GM18498 (cell line): Measurements from ENCODE around the gene GRIN1.
"Not testable (repeated sequence)": the region's sequence is repeated elsewhere in the genome, so short reads cannot be mapped to it uniquely, and the experiment has no call there.

Experiments
- ATAC-seq: cut with Tn5 transposase; IDR thresholded peaks from one replicate; pipeline ENCODE4 v1.9.1; 2021; ENCODE audit warnings: mild to moderate bottlenecking, moderate library complexity; ENCODE audit not compliant: unreplicated experiment

GRIN1 gene

DNA sequence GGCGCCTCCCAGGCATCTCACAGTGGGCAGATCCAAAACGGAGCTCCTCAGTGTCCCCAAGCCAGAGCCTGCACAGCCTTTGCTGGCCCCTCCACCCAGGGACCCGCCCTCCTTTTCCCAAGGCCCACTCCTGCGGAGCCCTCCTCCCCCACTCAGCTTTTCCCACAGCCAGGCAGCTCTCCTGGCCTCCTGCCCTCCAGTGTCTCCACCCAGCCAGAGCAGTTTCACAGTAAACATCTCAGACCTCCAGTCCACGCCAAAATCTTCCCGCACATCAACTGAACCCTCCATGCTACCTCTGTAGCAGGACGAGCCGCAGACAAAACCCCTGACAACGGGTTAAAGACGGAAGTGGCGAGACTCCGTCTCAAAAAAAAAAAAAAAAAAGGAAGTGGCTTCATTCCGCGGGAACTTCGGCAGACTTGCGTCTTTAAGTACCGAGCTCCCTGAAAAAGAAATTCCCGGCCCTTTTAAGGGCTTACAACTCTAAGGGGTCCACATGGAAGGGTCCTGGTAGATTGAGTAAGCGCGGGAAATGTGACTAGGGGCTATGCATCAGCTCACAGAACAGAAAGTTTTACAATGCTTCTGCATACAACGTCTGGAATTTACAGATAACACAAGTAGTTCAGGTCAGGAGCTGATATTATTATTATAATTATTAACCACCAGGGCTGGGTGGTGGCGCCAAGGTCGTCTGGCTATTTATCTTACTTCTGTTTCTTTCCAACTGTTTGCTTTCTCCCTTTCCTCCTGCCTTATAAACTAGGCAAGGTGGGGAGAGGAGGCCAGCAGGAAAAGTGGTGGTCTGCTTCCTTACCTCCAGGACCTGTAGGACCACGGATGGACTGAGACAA lies 11.4 kb upstream of the GRIN1 start:
- ATAC-seq = no peak

DNA sequence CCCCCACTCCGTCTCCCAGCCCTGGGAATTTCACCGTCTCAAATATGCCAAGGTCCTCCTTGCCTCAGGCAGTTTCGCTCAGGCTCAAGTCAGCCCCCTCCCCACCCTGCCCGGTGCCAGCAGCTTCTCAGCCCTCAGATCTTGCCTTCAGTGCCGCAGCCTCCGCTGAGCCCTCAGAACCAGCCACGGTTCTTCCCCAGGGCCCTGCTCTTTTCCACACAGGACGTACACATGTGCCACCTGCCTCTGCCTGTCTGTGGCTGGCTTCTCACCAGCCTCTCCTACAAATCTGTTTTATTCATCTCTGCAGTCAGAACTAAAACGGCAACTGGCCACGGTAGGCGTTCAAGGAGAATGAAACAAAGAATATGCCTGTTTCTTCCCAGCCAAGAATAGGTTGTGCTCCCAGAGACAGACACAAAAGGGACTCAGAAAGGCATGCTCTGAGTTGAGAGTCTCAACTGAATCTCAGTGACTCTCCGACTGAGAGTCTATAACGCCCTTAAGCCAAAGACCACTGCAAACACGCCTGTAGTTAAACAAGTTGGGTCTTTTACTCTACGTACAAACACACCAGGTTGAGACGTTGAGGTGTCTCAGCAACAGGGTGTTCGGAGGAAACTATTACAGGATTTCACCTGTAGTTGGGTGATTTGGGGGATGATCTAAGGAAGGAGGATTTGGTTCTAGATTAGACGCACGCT lies 10.6 kb upstream of the GRIN1 start:
- no peak for ATAC-seq

DNA sequence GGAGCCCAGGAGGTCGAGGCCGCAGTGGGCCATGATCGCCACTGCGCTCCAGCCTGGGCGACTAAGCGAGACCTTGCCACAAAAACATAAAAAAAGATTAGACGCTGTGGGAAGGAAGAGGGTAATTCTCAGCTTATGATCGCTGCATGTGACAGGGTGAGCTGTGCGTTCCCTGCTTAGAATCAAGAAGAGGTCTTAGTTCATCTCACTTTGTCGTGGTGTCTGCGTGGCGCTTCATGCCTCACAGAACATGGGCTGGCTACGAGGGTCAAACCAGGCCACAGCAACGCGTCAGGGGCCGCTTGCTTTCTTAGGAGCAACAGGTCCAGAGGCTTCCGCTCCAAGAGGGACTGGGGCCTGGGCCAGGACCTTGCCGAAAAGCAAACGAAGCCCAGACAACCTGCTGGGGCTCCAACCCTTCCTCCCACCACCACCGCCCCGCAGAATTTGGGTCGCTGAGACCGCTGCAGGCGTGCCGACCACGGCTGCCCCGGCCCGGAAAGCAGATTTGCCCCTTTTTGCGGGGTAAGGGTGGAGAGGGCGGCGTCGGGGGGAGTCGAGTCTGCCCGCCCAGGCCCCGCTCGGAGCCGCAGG lies 10.0 kb upstream of the GRIN1 start:
- ATAC-seq = peak; percentile 6

DNA sequence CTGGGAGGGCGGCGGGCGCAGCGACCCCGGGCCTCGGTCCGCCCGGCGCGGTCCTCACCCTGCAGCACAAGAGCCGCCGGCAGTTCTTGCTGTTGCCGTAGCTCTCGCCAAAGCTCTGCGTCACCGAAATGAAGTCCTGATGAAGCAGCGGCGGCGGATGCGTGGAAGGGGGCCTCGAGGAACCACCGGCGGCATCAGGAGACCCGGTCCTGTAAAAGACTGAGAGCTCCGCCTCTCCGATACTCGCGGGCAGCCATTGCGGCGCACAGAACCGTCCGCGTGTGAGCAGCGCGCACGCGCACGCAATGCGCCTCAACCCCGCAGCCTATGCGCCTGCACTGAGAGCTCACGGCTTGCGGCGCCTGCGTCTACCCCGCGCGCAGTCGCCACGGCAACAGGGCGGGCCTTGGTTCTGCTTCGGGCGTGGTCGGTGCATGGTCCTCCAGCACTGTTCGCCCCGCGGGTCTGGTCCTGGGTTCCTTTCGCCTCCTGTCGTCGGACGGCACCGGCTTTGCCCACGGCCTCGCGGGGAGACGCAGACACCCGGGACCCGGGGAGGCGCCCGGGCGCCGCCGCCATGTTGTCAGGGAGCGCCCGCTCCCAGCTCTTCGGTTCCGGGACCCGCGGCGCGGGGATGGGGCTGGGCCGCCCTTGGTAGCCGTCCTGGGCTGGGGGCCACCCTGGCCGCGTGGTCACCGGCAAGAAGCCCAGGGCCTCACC lies 9.3 kb upstream of the GRIN1 start:
- ATAC-seq = peak; percentile 89

DNA sequence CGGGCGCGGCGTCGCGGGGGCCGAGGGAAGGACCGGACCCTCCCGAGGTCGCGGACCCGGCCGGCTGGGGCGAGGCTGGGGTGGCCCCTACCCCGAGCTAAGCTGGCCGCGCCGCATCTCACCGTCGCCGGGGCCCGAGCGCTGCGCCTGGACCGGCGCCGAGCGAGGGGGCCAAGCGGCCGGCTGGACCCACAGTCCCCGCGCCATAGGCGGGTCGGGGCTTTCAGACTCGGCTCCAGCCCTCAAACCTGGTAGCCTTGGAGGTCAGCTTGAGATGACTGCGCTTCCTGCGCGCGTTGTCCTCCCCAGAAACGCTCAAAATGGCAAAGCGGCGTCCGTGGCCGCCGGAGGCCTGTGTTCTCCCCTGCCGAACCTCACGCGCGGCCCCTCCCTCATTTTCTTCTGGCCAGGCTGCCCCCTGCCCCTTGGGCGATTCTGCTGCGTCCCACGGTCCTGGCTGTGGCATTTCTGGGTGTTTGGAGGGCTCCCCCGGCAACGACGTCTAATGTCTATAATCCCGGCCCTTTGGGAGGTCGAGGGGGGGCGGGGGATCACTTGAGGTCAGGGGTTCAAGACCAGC lies 8.7 kb upstream of the GRIN1 start:
- no peak for ATAC-seq

DNA sequence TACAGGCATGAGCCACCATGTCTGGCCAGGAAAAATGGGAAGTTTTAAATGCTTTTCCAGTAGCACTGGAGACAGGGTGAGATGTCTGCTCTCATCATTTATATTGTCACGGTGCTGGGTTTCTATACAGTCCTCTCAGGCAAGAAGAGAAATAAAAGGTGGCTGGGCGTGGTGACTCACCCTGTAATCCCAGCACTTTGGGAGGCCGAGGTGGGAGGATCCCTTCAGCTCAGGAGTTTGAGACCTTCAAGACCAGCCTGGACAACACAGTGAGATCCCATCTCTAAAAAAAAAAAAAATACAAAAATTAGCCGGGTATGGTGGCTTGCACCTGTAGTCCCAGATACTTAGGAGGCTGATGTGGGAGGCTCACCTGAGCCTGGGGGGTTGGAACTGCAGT lies 4.8 kb upstream of the GRIN1 start:
- no peak for ATAC-seq

DNA sequence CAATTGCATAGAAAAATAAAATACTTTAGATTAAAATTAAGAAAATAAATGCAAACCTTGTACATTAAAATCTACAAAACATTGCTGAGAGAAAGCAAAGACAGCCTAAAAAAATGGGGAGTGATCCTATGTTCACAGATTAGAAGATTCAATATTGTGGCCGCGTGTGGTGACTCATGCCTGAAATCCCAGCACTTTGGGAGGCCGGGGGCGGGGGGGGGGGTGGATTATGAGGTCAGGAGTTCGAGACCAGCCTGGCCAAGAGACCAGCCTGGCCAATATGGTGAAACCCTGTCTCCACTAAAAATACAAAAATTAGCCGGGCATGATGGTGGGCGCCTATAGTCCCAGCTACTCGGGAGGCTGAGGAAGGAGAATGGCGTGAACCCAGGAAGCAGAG lies 3.8 kb upstream of the GRIN1 start:
- ATAC-seq = not testable (repeated sequence)

DNA sequence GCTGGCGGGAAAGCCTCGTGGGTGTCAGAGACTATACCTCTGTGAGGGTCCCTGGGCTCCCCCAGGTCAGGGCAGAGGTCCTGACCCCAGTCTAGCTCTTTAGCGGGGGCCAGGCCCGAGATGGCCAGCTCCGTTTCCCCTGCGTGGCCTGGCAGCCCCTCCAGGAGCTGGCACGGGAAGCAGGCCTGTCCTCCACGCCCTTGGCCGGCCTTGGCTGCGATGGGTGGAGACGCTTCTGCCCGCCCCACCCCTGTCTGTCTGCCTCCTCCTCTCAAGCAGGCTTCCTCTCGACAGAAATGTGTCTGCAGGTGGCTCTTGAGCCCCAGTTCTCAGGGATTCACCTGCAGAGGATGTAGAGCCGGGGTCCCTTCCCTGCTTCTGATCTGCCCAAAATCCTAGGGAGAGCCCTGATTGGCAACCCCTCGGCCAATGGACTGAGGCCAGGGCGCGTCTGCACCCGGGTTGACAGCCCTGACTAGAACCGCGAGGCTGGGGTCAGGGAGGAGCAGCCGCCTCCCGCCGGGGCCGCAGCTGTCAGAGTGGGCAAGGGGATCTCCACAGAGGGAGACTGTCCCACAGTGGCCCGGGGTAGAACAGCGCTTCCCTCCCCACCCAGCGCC lies 2.6 kb upstream of the GRIN1 start:
- ATAC-seq = no peak

DNA sequence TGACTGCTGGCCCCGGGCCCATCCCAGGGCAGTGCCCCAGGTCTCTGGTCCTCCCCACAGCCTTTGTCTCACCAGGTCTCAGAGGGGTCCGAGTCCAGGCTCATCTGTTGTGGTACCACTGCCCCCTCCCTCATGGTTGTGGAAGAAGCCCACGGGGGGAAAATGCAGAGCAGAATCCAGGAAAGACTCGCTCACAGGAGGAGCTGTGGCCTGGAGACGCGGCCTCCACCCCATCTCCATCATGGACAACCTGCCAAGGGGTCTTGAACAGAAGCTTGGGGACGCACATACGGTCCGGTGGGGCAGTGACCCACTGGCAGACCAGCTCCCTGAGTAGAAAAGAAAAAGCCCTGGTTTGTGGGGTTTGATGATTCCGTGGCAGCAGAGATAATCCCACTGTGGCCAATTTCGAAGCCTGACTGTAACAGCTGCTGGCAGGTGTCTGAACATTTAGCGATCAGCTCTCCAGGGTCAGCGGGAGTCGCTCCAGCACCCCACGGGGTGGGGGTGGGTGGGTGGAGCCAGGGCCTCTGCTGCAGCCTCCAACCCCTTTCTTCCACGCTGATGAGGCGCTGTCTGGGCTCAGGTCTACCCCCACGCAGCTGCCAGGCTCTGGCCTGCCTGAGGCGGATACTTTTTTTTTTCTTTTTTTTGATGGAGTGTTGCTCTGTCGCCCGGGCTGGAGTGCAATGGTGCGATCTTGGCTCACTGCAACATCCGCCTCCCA lies 1.9 kb upstream of the GRIN1 start:
- ATAC-seq = no peak

DNA sequence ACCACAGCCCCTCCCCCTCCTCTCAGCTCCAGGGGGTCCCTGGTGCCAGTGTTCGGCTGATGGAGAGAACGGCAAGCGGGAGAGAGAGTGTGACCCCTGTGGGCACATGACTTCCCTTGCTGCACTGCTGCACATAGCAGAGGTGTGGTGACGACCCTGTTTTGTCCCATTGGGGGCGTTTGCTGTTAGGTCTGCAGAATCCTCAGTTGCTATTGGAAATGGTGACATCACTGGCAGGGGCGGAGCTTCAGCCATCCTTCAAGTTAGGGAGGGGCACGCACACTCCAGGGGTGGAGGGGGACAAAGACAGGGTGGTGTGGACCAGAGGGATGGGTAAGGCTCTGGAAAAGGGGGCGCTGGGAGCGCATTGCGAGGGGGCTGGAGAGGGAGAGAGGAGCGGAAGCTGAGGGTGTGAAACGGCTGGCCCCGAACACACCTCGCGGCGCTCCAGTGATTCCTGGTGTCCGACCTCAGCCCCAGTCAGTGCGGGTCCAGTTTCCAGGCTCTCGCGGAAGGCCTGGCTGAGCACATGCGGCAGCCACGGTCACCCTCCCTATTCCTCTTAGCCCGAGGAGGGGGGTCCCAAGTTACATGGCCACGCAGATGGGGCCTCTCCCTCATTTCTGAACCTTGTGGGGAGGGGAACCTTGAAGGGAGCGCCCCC lies 764 bp upstream of the GRIN1 start:
- ATAC-seq = no peak

DNA sequence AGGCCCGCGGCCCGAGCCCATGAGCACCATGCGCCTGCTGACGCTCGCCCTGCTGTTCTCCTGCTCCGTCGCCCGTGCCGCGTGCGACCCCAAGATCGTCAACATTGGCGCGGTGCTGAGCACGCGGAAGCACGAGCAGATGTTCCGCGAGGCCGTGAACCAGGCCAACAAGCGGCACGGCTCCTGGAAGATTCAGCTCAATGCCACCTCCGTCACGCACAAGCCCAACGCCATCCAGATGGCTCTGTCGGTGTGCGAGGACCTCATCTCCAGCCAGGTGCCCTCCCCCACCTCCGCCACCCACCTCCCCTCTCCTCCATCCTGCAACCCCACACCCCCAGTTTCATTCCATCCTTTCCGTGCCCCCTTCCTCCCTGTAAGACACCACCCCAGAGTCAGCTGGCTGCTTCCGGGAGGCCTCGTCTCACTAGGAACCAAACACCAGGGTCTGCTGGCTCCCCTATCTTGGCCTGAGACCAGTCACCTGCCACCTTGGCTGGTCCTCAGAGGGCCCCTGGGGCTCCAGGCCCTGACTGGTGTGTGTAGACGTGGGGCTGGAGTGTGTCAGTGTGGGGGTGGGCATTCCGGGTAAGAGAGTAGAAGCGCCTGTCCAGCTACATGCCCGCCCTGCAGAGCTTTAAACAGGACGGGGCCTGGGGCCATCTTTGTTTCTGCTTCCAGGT lies 655 bp downstream of the GRIN1 start:
- ATAC-seq = no peak

DNA sequence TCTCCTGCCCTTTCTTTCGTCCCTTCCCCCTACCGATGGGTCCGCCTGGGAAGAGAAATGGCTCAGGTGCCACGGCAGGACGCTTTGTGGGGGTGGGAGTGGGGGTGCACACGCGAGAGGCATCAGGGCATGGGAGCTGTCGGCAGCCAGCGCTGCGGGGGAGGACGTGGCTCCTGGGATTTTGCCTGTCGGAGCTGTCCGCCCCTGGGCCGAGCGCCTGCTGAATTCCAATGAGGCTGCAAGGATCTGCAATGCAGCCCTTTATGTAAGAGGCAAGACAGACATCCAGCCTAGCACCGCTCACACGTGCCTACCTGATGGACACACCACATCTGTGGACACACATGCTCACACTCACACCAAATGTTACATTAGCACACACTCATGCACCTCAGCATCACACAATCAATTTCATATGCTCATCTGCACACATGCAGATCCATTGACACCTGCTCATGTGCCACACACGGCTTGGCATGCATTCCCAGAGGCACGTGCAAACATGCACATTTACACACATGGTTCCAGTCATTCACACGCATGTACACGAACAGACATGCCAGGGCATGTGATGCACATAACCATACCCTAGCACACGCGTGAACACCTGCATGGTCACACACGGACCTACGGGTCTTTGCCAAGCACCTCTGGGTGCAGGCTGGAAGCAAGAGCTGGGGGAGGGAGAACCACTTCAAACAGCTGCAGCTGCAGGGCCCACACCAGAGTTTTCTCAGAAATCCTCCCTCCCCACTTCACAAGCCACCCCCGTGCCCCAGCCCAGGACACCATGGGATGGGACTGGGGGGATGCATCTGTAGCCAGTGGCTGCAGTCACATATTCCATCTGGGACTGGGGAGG lies 1.4 kb downstream of the GRIN1 start:
- ATAC-seq = no peak

DNA sequence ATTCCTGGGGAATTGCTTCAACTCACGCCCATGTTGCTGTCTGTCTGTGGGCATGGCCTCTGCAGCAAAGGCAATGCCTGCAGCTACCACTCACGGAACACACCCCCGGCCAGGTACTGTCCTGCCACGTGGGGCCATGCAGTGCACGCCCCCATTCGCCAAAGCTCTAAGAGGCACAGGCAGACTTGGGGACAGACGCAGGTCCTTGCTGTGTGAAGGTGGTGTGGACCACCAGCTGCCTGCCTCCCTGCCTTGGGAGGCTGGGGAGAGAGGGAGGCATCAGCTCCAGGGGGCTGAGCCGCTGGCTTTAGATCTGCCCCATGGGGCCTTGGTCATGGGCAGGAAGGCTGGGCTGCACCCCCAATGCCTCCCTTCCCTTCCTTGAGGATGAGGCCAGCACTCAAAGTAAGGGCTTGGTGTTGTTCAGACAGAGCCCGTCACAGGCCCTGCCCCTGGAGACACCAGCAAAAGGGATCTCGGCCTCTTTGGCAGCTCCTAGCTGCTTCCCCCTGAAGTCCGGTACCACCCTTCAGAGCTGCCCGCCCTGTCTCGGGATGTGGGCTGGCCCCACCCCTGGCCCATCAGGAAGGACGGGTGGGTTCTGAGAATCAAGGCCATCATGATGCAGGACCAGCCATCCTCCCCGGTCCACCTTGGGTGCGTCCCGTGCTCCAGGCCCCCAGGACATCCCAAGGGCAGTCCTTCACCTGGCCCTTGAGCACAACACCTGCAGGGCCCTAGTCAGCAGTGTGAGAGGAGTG lies 2.3 kb downstream of the GRIN1 start:
- no peak for ATAC-seq

DNA sequence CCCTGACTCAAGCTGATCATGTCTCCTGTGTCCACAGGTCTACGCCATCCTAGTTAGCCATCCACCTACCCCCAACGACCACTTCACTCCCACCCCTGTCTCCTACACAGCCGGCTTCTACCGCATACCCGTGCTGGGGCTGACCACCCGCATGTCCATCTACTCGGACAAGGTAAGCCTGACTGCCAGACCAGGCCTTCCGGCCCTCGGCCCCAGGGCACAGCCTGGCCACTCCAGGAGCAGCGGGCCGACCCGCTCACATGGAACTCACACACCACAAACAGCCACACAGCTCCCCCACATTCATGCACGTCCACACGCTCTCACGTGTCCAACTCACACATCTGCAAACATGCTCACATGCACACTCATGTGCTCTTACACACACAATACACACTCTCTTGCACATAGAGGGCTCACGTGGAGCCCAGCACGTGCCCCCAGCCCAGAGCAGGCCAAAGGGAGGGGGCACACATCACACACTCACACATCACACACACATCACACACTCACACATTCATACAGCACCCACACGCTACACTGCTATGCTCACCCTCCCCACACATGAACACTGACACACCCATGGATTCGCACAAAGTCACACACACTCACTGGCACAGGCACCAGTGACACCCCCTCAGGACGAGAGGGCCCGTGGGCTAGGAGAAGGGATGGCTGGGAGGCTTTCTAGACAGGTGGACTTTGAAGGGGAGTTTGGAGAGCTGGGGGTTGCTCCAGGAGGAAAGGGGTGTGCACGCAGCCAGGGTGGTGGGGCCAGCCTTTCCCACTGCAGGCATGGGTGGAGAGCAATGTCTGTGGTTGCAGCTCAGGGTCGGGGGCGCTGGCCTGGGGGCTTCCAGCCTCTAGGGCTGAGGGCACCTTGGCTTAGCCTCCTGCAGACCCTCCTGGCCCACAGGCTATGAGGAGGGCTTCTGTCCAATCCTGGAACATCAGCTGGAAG lies 3.3 kb downstream of the GRIN1 start:
- no peak for ATAC-seq

DNA sequence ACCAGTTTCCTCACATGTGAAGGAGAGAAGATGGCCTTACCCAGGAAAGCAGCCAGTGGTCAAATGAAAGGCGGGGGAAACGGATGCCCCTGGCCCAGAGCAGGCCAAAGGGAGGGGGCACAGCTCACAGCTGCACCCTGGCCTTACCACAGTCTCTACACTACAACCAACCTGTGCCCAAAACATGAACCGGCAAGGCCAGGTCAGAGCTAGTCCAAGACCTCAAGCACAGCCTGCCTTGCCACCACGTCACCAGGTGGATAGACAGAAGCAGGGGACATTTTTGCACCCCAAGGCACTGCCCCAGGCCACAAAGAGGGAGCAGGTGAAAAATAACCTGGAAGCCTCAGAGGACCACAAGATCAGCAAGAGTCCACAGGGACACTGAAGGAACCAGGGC lies 4.5 kb downstream of the GRIN1 start:
- no peak for ATAC-seq
